ENCODE results near the gene DUXA.

- TF ChIP-seq CTCF (conservative IDR thresholded peaks at IDR 0.05 in 1 of 2, IDR thresholded peaks at IDR 0.05 in 1 of 2; ENCODE audit: low read depth in 1 of 2, low read length in 2 of 2) (no peak), EZH2 (IDR thresholded peaks at IDR 0.05; ENCODE audit: low read length, missing control alignments) (no peak)
Measured at GRCh38 chr19:57212109-57212508, 44.8 kb upstream of the DUXA start.

Measured in fibroblast of lung (primary cell).